K562 (cell line): Measurements from ENCODE around the gene SELENOT. TPM values are rescaled to one million over a fixed set of nuclear protein-coding genes. Genes with fewer than 3 reads are reported as not detected.

Source experiments
- ATAC-seq: fragments of 200-7000 bp; cut with Tn5 transposase; 3 replicates; pipeline ENCODE4 v1.9.1; 2020; ENCODE audit warnings: moderate library complexity
- BruUV-seq: library from RNA; stranded (reverse); fragments of 400-500 nt; replicated peaks from 2 replicates; lab custom pipeline; 2021; lab: Mats Ljungman, UMichigan
- CTCF ChIA-PET: fragments of 300-600 bp; formaldehyde crosslinking; extraction: SDS; loops from one replicate; lab custom pipeline; 2021; ENCODE audit warnings: low intra/inter-chr PET ratio; lab: Yijun Ruan, JAX
- POLR2A ChIA-PET: fragments of 300-600, 350-650 bp; sonication (Branson Sonifier 250); formaldehyde crosslinking; extraction: SDS; loops from one replicate; lab custom pipeline; 2021; ENCODE audit warnings: antibody characterized with exemption, inconsistent platforms; lab: Yijun Ruan, JAX
- DNase-seq, 4 experiments: peaks; one replicate each; pipeline versions ENCODE4 v3.0.0 to v3.0.0-alpha.2; 2011 to 2018; ENCODE audit warnings: low spot score in 3 of 4, mixed read lengths in 3 of 4; ENCODE audit errors: extremely low read depth in 1 of 4
- FAIRE-seq: peaks from 2 replicates; lab custom pipeline; 2011; peaks lifted over from hg19 to GRCh38; lab: Jason Lieb, UNC
- H2AFZ ChIP-seq: 2 replicates; pipeline ENCODE4 v1.6.0; 2011; ENCODE audit warnings: low read depth, low read length, control low read depth, inconsistent platforms
- H3K27ac ChIP-seq: fragments of 200-600 bp; 3 replicates; pipeline ENCODE4 v1.8.0; 2011; ENCODE audit warnings: low read depth, mild to moderate bottlenecking, control low read depth, inconsistent platforms, low read length, moderate library complexity, mixed read lengths; ENCODE audit errors: extremely low read depth
- H3K27me3 ChIP-seq, 2 experiments: fragments of 300-600 bp in 1 of 2; 2 replicates in 1 of 2; 3 replicates in 1 of 2; pipeline versions ENCODE4 v1.6.0 to v1.8.0; 2011; ENCODE audit warnings: inconsistent platforms in 2 of 2, low read length in 2 of 2, mild to moderate bottlenecking in 1 of 2, mixed read lengths in 1 of 2, moderate library complexity in 1 of 2; ENCODE audit not compliant: control insufficient read depth in 2 of 2, insufficient read depth in 2 of 2
- H3K36me3 ChIP-seq: fragments of 300-600 bp; 3 replicates; pipeline ENCODE4 v1.8.0; 2011; ENCODE audit warnings: mild to moderate bottlenecking, low read length, inconsistent platforms; ENCODE audit not compliant: control insufficient read depth, insufficient read depth
- H3K4me1 ChIP-seq, 2 experiments: fragments of 200-600 bp in 1 of 2; replicated peaks in 1 of 2; 2 replicates in 1 of 2; 3 replicates in 1 of 2; pipeline versions ENCODE4 v1.5.1 to v1.8.0; 2011; ENCODE audit warnings: inconsistent platforms in 2 of 2, low read length in 2 of 2, mild to moderate bottlenecking in 1 of 2, mixed read lengths in 1 of 2, moderate library complexity in 1 of 2; ENCODE audit not compliant: control insufficient read depth in 2 of 2, insufficient read depth in 2 of 2
- H3K4me2 ChIP-seq: 2 replicates; pipeline ENCODE4 v1.6.1; 2011; ENCODE audit warnings: low read length, control low read depth, inconsistent platforms, mixed read lengths; ENCODE audit not compliant: insufficient read depth
- H3K4me3 ChIP-seq: fragments of 200-600 bp; sonication (generic), shearing (Covaris generic); 2 replicates; pipeline ENCODE4 v1.5.1; 2016; ENCODE audit warnings: control low read depth, inconsistent platforms
- H3K79me2 ChIP-seq: fragments of 200-600 bp; 3 replicates; pipeline ENCODE4 v1.8.0; 2011; ENCODE audit warnings: low read length, inconsistent platforms; ENCODE audit not compliant: control insufficient read depth, insufficient read depth
- H3K9ac ChIP-seq, 2 experiments: 2 replicates each; pipeline versions ENCODE4 v1.6.0 to v1.6.1; 2011; ENCODE audit warnings: low read depth in 2 of 2, low read length in 2 of 2, control low read depth in 1 of 2, inconsistent platforms in 1 of 2, mild to moderate bottlenecking in 1 of 2, mixed read lengths in 1 of 2; ENCODE audit not compliant: insufficient read depth in 1 of 2
- H3K9me1 ChIP-seq: one replicate; pipeline ENCODE4 v1.6.0; 2011; ENCODE audit warnings: inconsistent platforms, mild to moderate bottlenecking, low read length, moderate library complexity; ENCODE audit not compliant: control insufficient read depth, insufficient read depth
- H3K9me3 ChIP-seq: replicated peaks from 2 replicates; pipeline ENCODE4 v1.5.1; 2011; ENCODE audit warnings: low read depth, low read length, inconsistent platforms; ENCODE audit not compliant: control insufficient read depth, insufficient read depth
- H4K20me1 ChIP-seq: replicated peaks from 2 replicates; pipeline ENCODE4 v1.6.1; 2011; ENCODE audit warnings: low read length, inconsistent platforms, mixed read lengths; ENCODE audit not compliant: control insufficient read depth, insufficient read depth
- CHAMP1 ChIP-seq: fragments of 450-650 bp; IDR thresholded peaks from 2 replicates; pipeline ENCODE4 v1.6.1; 2016; ENCODE audit warnings: mild to moderate bottlenecking
- CSDE1 ChIP-seq, 2 experiments: fragments of 450-650 bp; IDR thresholded peaks; 2 replicates each; pipeline ENCODE4 v1.6.1; 2016; ENCODE audit warnings: mild to moderate bottlenecking in 1 of 2
- ERF ChIP-seq: fragments of 450-650 bp; formaldehyde crosslinking; IDR thresholded peaks from 2 replicates; pipeline ENCODE4 v1.4.0; 2020; ENCODE audit warnings: mild to moderate bottlenecking, mixed read lengths
- MBD1 ChIP-seq: fragments of 250-450 bp; sonication (Bioruptor Pico); IDR thresholded peaks from 2 replicates; pipeline ENCODE4 v1.8.0; 2022; ENCODE audit warnings: inconsistent platforms
- NCOR1 ChIP-seq: fragments of 450-650 bp; IDR thresholded peaks from 2 replicates; pipeline ENCODE4 v1.6.1; 2016; ENCODE audit warnings: mild to moderate bottlenecking, moderate library complexity
- NFYB ChIP-seq: IDR thresholded peaks from 2 replicates; pipeline ENCODE4 v1.6.1; 2011; ENCODE audit warnings: mild to moderate bottlenecking, moderate library complexity; ENCODE audit not compliant: insufficient read length; ENCODE audit errors: extremely low read depth
- PURB ChIP-seq: sonication (generic); formaldehyde crosslinking; IDR thresholded peaks from 2 replicates; pipeline ENCODE4 v1.9.0; 2021; ENCODE audit warnings: low read depth, mild to moderate bottlenecking, missing genetic modification reagents
- RBM39 ChIP-seq: fragments of 200-400 bp; formaldehyde crosslinking; optimal IDR thresholded peaks from 2 replicates; pipeline ENCODE3; 2018; ENCODE audit warnings: low read depth, low read length
- RFX1 ChIP-seq: fragments of 450-650 bp; IDR thresholded peaks from 2 replicates; pipeline ENCODE4 v1.6.1; 2016; ENCODE audit warnings: mild to moderate bottlenecking, moderate library complexity
- SAFB ChIP-seq: fragments of 200-400 bp; formaldehyde crosslinking; IDR thresholded peaks from 2 replicates; pipeline ENCODE4 v1.6.1; 2017; ENCODE audit warnings: low read depth, low read length, borderline replicate concordance
- ZBTB8A ChIP-seq: fragments of 450-650 bp; IDR thresholded peaks from 2 replicates; pipeline ENCODE4 v1.6.1; 2018; ENCODE audit warnings: mild to moderate bottlenecking, moderate library complexity; ENCODE audit not compliant: partially characterized antibody
- ZNF133 ChIP-seq: fragments of 250-450 bp; sonication (Bioruptor Pico); IDR thresholded peaks from 2 replicates; pipeline ENCODE4 v1.4.0; 2020; ENCODE audit warnings: mild to moderate bottlenecking
- ZNF134 ChIP-seq: fragments of 250-450 bp; sonication (Bioruptor Pico); conservative IDR thresholded peaks from 2 replicates; pipeline ENCODE4 v1.4.0; 2020
- ZNF561 ChIP-seq: fragments of 450-650 bp; formaldehyde crosslinking; conservative IDR thresholded peaks from 2 replicates; pipeline ENCODE4 v1.4.0; 2020; ENCODE audit warnings: mild to moderate bottlenecking, moderate library complexity
- ZNF644 ChIP-seq: fragments of 200-800 bp; sonication (Bioruptor generic); IDR thresholded peaks from 2 replicates; pipeline ENCODE4 v1.6.1; 2016; ENCODE audit warnings: low read depth, missing genetic modification characterization, missing compliant biosample characterization
- WGBS: fragments of 100-300 bp; shearing (Covaris generic); methylation state at CpG from one replicate; pipeline ENCODE4 v1.1.6; 2016; ENCODE audit warnings: low coverage, mixed read lengths; ENCODE audit not compliant: insufficient coverage; ENCODE audit errors: missing lambda C conversion rate; 5-methylcytosine and 5-hydroxymethylcytosine counted together
- in situ Hi-C: fragments of 300-500 bp; cut with MboI; formaldehyde crosslinking; loops from 4 replicates; pipeline ENCODE4 v1.15.0; 2018; ENCODE audit warnings: inconsistent platforms, mixed read lengths
- intact Hi-C: fragments of 100-400 bp; cut with micrococcal nuclease; formaldehyde crosslinking; loops from 2 replicates; pipeline ENCODE4 v1.14.2; 2022
- polyA plus RNA-seq, 8 experiments: library from polyadenylated mRNA; depleted of rRNA in 4 of 8; stranded (reverse) in 5 of 8; unstranded in 3 of 8; fragments of >200 nt; fragmentation: Nextera tagmentation in 2 of 8; fragmentation: Illumina TruSeq in 1 of 8; extraction: Ambion mirVana in 2 of 8; extraction: Trizol in 1 of 8; gene quantifications; 2 replicates each; pipeline versions ENCODE4 v1.2.1 to v1.2.3, GENCODE V29; 2011 to 2014; ENCODE audit warnings: inconsistent platforms in 1 of 8, missing spikeins in 1 of 8
- total RNA-seq, 7 experiments: library from RNA; depleted of rRNA in 6 of 7; stranded (reverse); fragments of >200 nt in 6 of 7; fragmentation: Illumina TruSeq in 2 of 7; extraction: Trizol in 2 of 7; gene quantifications; 2 replicates each; pipeline versions ENCODE4 v1.2.1 to v1.2.3, GENCODE V29; 2011 to 2021; ENCODE audit warnings: low replicate concordance in 1 of 7
- TF ChIP-seq, protein P1 (sequence below): sonication (generic); formaldehyde crosslinking; IDR thresholded peaks from 2 replicates; pipeline ENCODE4 v1.8.1; 2023; ENCODE audit warnings: missing genetic modification reagents, mild to moderate bottlenecking, borderline replicate concordance

SELENOT gene
- total and polyA plus RNA-seq, 9 of the 15 experiments (the other 6 are each of a cell fraction or from before 2014, with no cell fraction given) = 33.0 to 411 (median 91.9) TPM

DNA sequence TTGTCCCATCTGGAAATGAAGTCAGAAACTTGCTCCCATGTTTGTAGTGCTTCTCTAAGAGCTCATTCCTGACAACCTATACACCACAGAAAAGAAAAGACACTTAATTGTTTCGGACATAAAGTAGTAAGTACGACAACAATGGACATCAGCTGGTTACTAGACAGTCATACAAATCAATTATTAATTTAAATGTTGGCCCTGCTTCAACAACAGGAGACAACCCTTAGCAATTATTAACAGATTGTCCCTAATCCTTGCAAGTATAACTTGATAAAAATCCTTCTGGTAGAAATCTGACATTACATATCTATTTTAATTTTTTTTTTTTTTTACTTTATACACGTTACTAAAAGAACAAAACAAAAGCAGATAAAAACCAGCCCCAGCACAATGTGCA, 70.8 kb downstream of the SELENOT start:
- H3K9me1 ChIP-seq = no peaks in the 10 kb centered on the region
- BruUV-seq = no TSS peak
- no peaks in the 10 kb centered on the region for H3K27me3 ChIP-seq
- H2AFZ ChIP-seq = no peak overlapping the region
- no peaks in the 10 kb centered on the region for H4K20me1 ChIP-seq
- in situ Hi-C loops = no loop called here
- CTCF ChIA-PET = no interaction called here
- intact Hi-C loops = no loop called here
- 5% methylated on average over 3 of the region's 3 CpGs for WGBS
- H3K4me1 ChIP-seq = no peaks in the 10 kb centered on the region
- H3K79me2 ChIP-seq = no peaks in the 10 kb centered on the region
- no peak for ATAC-seq
- no peak for DNase-seq
- POLR2A ChIA-PET = no interaction called here
- FAIRE-seq = no peak
- H3K4me2 ChIP-seq = no peak overlapping the region
- H3K9ac ChIP-seq = no peak overlapping the region
- H3K4me3 ChIP-seq = no peak overlapping the region
- H3K36me3 ChIP-seq = no peaks in the 10 kb centered on the region
- H3K27ac ChIP-seq = no peak overlapping the region
- H3K9me3 ChIP-seq = no peaks in the 10 kb centered on the region; the same call in 1 of the 2 replicates
- TF ChIP-seq CSDE1 (IDR thresholded peaks at IDR 0.05) (no peak), CHAMP1 (no peak), NFYB (no peak), ZNF561 (CRISPR knock-in tag) (no peak), NCOR1 (no peak), RBM39 (no peak), MBD1 (CRISPR knock-in tag) (no peak), ZBTB8A (no peak), ZNF644 (no peak), PURB (CRISPR knock-in tag) (no peak), ZNF133 (CRISPR knock-in tag) (no peak), ZNF134 (CRISPR knock-in tag) (no peak), SAFB (no peak), ERF (CRISPR knock-in tag) (no peak), RFX1 (no peak)
- TF ChIP-seq, protein P1, sequence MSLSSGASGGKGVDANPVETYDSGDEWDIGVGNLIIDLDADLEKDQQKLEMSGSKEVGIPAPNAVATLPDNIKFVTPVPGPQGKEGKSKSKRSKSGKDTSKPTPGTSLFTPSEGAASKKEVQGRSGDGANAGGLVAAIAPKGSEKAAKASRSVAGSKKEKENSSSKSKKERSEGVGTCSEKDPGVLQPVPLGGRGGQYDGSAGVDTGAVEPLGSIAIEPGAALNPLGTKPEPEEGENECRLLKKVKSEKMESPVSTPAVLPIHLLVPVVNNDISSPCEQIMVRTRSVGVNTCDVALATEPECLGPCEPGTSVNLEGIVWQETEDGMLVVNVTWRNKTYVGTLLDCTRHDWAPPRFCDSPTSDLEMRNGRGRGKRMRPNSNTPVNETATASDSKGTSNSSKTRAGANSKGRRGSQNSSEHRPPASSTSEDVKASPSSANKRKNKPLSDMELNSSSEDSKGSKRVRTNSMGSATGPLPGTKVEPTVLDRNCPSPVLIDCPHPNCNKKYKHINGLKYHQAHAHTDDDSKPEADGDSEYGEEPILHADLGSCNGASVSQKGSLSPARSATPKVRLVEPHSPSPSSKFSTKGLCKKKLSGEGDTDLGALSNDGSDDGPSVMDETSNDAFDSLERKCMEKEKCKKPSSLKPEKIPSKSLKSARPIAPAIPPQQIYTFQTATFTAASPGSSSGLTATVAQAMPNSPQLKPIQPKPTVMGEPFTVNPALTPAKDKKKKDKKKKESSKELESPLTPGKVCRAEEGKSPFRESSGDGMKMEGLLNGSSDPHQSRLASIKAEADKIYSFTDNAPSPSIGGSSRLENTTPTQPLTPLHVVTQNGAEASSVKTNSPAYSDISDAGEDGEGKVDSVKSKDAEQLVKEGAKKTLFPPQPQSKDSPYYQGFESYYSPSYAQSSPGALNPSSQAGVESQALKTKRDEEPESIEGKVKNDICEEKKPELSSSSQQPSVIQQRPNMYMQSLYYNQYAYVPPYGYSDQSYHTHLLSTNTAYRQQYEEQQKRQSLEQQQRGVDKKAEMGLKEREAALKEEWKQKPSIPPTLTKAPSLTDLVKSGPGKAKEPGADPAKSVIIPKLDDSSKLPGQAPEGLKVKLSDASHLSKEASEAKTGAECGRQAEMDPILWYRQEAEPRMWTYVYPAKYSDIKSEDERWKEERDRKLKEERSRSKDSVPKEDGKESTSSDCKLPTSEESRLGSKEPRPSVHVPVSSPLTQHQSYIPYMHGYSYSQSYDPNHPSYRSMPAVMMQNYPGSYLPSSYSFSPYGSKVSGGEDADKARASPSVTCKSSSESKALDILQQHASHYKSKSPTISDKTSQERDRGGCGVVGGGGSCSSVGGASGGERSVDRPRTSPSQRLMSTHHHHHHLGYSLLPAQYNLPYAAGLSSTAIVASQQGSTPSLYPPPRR (CRISPR knock-in tag) = no peak
